Upper lobe of left lung (tissue), 4 donors: Measurements from ENCODE around the gene VPS41.

ENCODE experiments used
- CTCF ChIP-seq, 6 experiments: fragments of 450-650 bp in 4 of 6; fragments of 200-600 bp in 2 of 6; sonication (generic) in 2 of 6; IDR thresholded peaks; one replicate each; pipeline ENCODE4 v1.5.1; 2016 to 2019; ENCODE audit warnings: antibody characterized with exemption in 6 of 6
- EP300 ChIP-seq, 4 donors: sonication (generic); formaldehyde crosslinking; IDR thresholded peaks; one replicate each; pipeline ENCODE4 v1.5.1; 2017; ENCODE audit warnings: antibody characterized with exemption in 4 of 4, control low read depth in 2 of 4
- POLR2A ChIP-seq, 4 donors: fragments of 450-650 bp; IDR thresholded peaks; one replicate each; pipeline ENCODE4 v1.5.1; 2016 to 2017; ENCODE audit warnings: antibody characterized with exemption in 4 of 4, mild to moderate bottlenecking in 2 of 4
- POLR2AphosphoS5 ChIP-seq, 2 donors: sonication (generic); formaldehyde crosslinking; IDR thresholded peaks; one replicate each; pipeline ENCODE4 v1.5.1; 2017; ENCODE audit warnings: antibody characterized with exemption in 2 of 2

GRCh38 chr7:38889079-38889478, 19.9 kb downstream of the VPS41 start:
- no peak for TF ChIP-seq CTCF (IDR thresholded peaks at IDR 0.05)
- TF ChIP-seq POLR2AphosphoS5 (IDR thresholded peaks at IDR 0.05): no peak
- TF ChIP-seq POLR2A (IDR thresholded peaks at IDR 0.05): no peak
- no peak for TF ChIP-seq EP300 (IDR thresholded peaks at IDR 0.05)
